ENCODE measurements around the gene KIFC3. TPM values are rescaled to one million over a fixed set of nuclear protein-coding genes. Genes with fewer than 3 reads are reported as not detected.

The KIFC3 gene
- total and polyA plus RNA-seq, 2 donors (not counting 1 experiment from before 2014, with no cell fraction given), result 0.07 to 0.67 TPM

GRCh38 chr16:57725976-57726375 is 76.3 kb downstream of the KIFC3 start:
- Histone ChIP-seq H3K27ac (ENCODE audit: low read length in 2 of 2) (no peak overlapping the region), H3K4me3 (ENCODE audit: control extremely low read depth in 1 of 5, extremely low read depth in 1 of 5, insufficient read depth in 1 of 5, low read depth in 2 of 5, low read length in 4 of 5) (no peak overlapping the region), H3K79me2 (ENCODE audit: control insufficient read depth, insufficient read depth, low read length) (no peaks in the 10 kb centered on the region), H3K27me3 (replicated peaks in 1 of 4; ENCODE audit: control extremely low read depth in 1 of 4, control insufficient read depth in 3 of 4, insufficient read depth in 4 of 4, low read length in 3 of 4) (no peaks in the 10 kb centered on the region), H3K9me3 (ENCODE audit: control extremely low read depth in 1 of 3, control insufficient read depth in 2 of 3, insufficient read depth in 1 of 3, low read length in 2 of 3) (peaks cover 0 to 4% (median 0%) of the 10 kb centered on the region in 3 donors), H3K9ac (ENCODE audit: low read length) (no peak overlapping the region), H3K36me3 (replicated peaks in 1 of 2; ENCODE audit: control extremely low read depth in 1 of 2, control insufficient read depth in 1 of 2, extremely low read depth in 1 of 2, insufficient read depth in 2 of 2, low read length in 1 of 2) (no peaks in the 10 kb centered on the region), H2AFZ (ENCODE audit: insufficient read depth, low read depth, low read length, poor library complexity, severe bottlenecking) (no peak overlapping the region), H3K4me2 (replicated peaks; ENCODE audit: low read depth, low read length, poor library complexity, severe bottlenecking) (no peak overlapping the region), H3K4me1 (ENCODE audit: control insufficient read depth in 2 of 2, insufficient read depth in 2 of 2, low read length in 2 of 2) (peaks cover 0 to 8% of the 10 kb centered on the region in 2 donors), H4K20me1 (ENCODE audit: control insufficient read depth, insufficient read depth, low read length, poor library complexity, severe bottlenecking) (no peaks in the 10 kb centered on the region)
- H3K9me3 Mint-ChIP-seq (ENCODE audit: insufficient read depth), result no peaks in the 10 kb centered on the region
- ATAC-seq (ENCODE audit: low read depth) (no peak), DNase-seq (no peak)
- 97% methylated on average over 30 of the region's 30 CpGs for WGBS (ENCODE audit: insufficient coverage)
- ChIA-PET CTCF (no interaction called here), POLR2A (no interaction called here)
- H3K27ac Mint-ChIP-seq, result no peak overlapping the region
- intact Hi-C loops (cut with micrococcal nuclease), result loop anchor here (10.0 kb wide), 1 partner anchor 151 kb away; no protein-coding TSS in a partner anchor
- TF ChIP-seq EZH2 (IDR thresholded peaks at IDR 0.05; ENCODE audit: borderline replicate concordance, insufficient read depth, low read depth, low read length, poor library complexity, severe bottlenecking) (no peak), CTCF (IDR thresholded peaks at IDR 0.05) (no peak)
- H3K4me3 Mint-ChIP-seq, result no peak overlapping the region
- H3K27me3 Mint-ChIP-seq, result no peaks in the 10 kb centered on the region
- H3K4me1 Mint-ChIP-seq, result peaks cover 5% of the 10 kb centered on the region

GRCh38 chr16:57725554-57725953 is 76.7 kb downstream of the KIFC3 start:
- DNase-seq, result no peak
- H3K27ac Mint-ChIP-seq, result no peak overlapping the region
- POLR2A ChIA-PET, result no interaction called here

More at GRCh38 chr16:57725554-57725953, 76.7 kb downstream of the KIFC3 start:
- Histone ChIP-seq H3K36me3 (replicated peaks in 1 of 2; ENCODE audit: control extremely low read depth in 1 of 2, control insufficient read depth in 1 of 2, extremely low read depth in 1 of 2, insufficient read depth in 2 of 2, low read length in 1 of 2) (no peaks in the 10 kb centered on the region), H3K9ac (ENCODE audit: low read length) (no peak overlapping the region), H3K27me3 (replicated peaks in 1 of 4; ENCODE audit: control extremely low read depth in 1 of 4, control insufficient read depth in 3 of 4, insufficient read depth in 4 of 4, low read length in 3 of 4) (no peaks in the 10 kb centered on the region), H2AFZ (ENCODE audit: insufficient read depth, low read depth, low read length, poor library complexity, severe bottlenecking) (no peak overlapping the region), H3K4me1 (ENCODE audit: control insufficient read depth in 2 of 2, insufficient read depth in 2 of 2, low read length in 2 of 2) (peaks cover 0 to 8% of the 10 kb centered on the region in 2 donors), H4K20me1 (ENCODE audit: control insufficient read depth, insufficient read depth, low read length, poor library complexity, severe bottlenecking) (no peaks in the 10 kb centered on the region), H3K27ac (ENCODE audit: low read length in 2 of 2) (no peak overlapping the region), H3K79me2 (ENCODE audit: control insufficient read depth, insufficient read depth, low read length) (no peaks in the 10 kb centered on the region), H3K4me2 (replicated peaks; ENCODE audit: low read depth, low read length, poor library complexity, severe bottlenecking) (no peak overlapping the region), H3K9me3 (ENCODE audit: control extremely low read depth in 1 of 3, control insufficient read depth in 2 of 3, insufficient read depth in 1 of 3, low read length in 2 of 3) (peaks cover 0 to 4% (median 0%) of the 10 kb centered on the region in 3 donors), H3K4me3 (ENCODE audit: control extremely low read depth in 1 of 5, extremely low read depth in 1 of 5, insufficient read depth in 1 of 5, low read depth in 2 of 5, low read length in 4 of 5) (no peak overlapping the region)
- CTCF ChIA-PET, result no interaction called here
- no peaks in the 10 kb centered on the region for H3K9me3 Mint-ChIP-seq (ENCODE audit: insufficient read depth)
- H3K4me3 Mint-ChIP-seq, result no peak overlapping the region
- 97% methylated on average over 4 of the region's 5 CpGs for WGBS (ENCODE audit: insufficient coverage)
- TF ChIP-seq CTCF (IDR thresholded peaks at IDR 0.05), result no peak
- no peak for TF ChIP-seq EZH2 (IDR thresholded peaks at IDR 0.05; ENCODE audit: borderline replicate concordance, insufficient read depth, low read depth, low read length, poor library complexity, severe bottlenecking)
- no peaks in the 10 kb centered on the region for H3K27me3 Mint-ChIP-seq
- ATAC-seq (ENCODE audit: low read depth), result no peak
- intact Hi-C loops (cut with micrococcal nuclease), result loop anchor here (10.0 kb wide), 1 partner anchor 151 kb away; no protein-coding TSS in a partner anchor
- H3K4me1 Mint-ChIP-seq, result peaks cover 5% of the 10 kb centered on the region
